IMR-90 (cell line): ENCODE measurements around the gene TRAPPC10. TPM values are rescaled to one million over a fixed set of nuclear protein-coding genes. Genes with fewer than 3 reads are reported as not detected.
A peak's percentile ranks its signal among the peaks of the same experiment; 100 is the strongest.

ENCODE experiments used
- ATAC-seq: fragments of 200-7000 bp; cut with Tn5 transposase; 2 replicates; pipeline ENCODE4 v1.9.1; 2020; ENCODE audit warnings: low read depth, mild to moderate bottlenecking, moderate library complexity
- BruUV-seq: library from RNA; stranded (reverse); fragments of 400-500 nt; replicated peaks from 2 replicates; lab custom pipeline; 2021; lab: Mats Ljungman, UMichigan
- CTCF ChIA-PET: fragments of 300-600 bp; formaldehyde crosslinking; extraction: SDS; loops from one replicate; lab custom pipeline; 2021; ENCODE audit warnings: antibody characterized with exemption; lab: Yijun Ruan, JAX
- POLR2A ChIA-PET: fragments of 300-600 bp; sonication (Branson Sonifier 250); formaldehyde crosslinking; loops from one replicate; lab custom pipeline; 2022; ENCODE audit warnings: antibody characterized with exemption; ENCODE audit not compliant: unreplicated experiment; lab: Charles Lee
- DNase-seq: peaks from one replicate; pipeline ENCODE4 v3.0.0; 2013
- H2AFZ ChIP-seq: replicated peaks from 2 replicates; pipeline ENCODE3; 2013; ENCODE audit warnings: low read length, mild to moderate bottlenecking; ENCODE audit not compliant: poor library complexity
- H2AK5ac ChIP-seq: 2 replicates; pipeline ENCODE4 v1.6.1; 2013; ENCODE audit warnings: low read depth, low read length, inconsistent platforms
- H2AK9ac ChIP-seq: replicated peaks from 2 replicates; pipeline ENCODE3; 2013; ENCODE audit warnings: mild to moderate bottlenecking, low read depth, low read length, moderate library complexity; ENCODE audit not compliant: poor library complexity
- H2BK120ac ChIP-seq: 2 replicates; pipeline ENCODE4 v1.6.1; 2013; ENCODE audit warnings: low read depth, low read length, inconsistent platforms
- H2BK15ac ChIP-seq: 3 replicates; pipeline ENCODE4 v1.6.1; 2013; ENCODE audit warnings: low read depth, low read length, inconsistent platforms
- H2BK20ac ChIP-seq: 2 replicates; pipeline ENCODE4 v1.6.1; 2013; ENCODE audit warnings: low read depth, mild to moderate bottlenecking, inconsistent platforms, low read length, moderate library complexity
- H2BK5ac ChIP-seq: 2 replicates; pipeline ENCODE4 v1.6.1; 2013; ENCODE audit warnings: mild to moderate bottlenecking, low read depth, low read length, inconsistent platforms; ENCODE audit not compliant: poor library complexity, severe bottlenecking
- H3K14ac ChIP-seq: replicated peaks from 2 replicates; pipeline ENCODE4 v1.6.1; 2013; ENCODE audit warnings: low read depth, low read length, inconsistent platforms
- H3K18ac ChIP-seq: 2 replicates; pipeline ENCODE4 v1.6.1; 2013; ENCODE audit warnings: low read depth, low read length, control low read depth
- H3K23ac ChIP-seq: 2 replicates; pipeline ENCODE4 v1.6.1; 2013; ENCODE audit warnings: low read depth, low read length, inconsistent platforms
- H3K27ac ChIP-seq: 2 replicates; pipeline ENCODE4 v1.5.1; 2013; ENCODE audit warnings: mild to moderate bottlenecking, control low read depth, low read length; ENCODE audit not compliant: insufficient read depth
- H3K27me3 ChIP-seq: 2 replicates; pipeline ENCODE4 v1.6.1; 2013; ENCODE audit warnings: low read length; ENCODE audit not compliant: control insufficient read depth, insufficient read depth
- H3K36me3 ChIP-seq: 2 replicates; pipeline ENCODE4 v1.6.1; 2013; ENCODE audit warnings: low read length, mixed read lengths; ENCODE audit not compliant: control insufficient read depth, insufficient read depth
- H3K4ac ChIP-seq: 2 replicates; pipeline ENCODE4 v1.6.1; 2013; ENCODE audit warnings: low read depth, low read length, inconsistent platforms
- H3K4me1 ChIP-seq: 2 replicates; pipeline ENCODE4 v1.6.1; 2013; ENCODE audit warnings: low read length, mixed read lengths; ENCODE audit not compliant: control insufficient read depth, insufficient read depth
- H3K4me2 ChIP-seq: 2 replicates; pipeline ENCODE4 v1.6.1; 2013; ENCODE audit warnings: low read depth, mild to moderate bottlenecking, control low read depth, low read length, moderate library complexity
- H3K4me3 ChIP-seq: 2 replicates; pipeline ENCODE4 v1.5.1; 2013; ENCODE audit warnings: low read depth, mild to moderate bottlenecking, control low read depth, low read length, moderate library complexity; ENCODE audit not compliant: insufficient read depth
- H3K56ac ChIP-seq: 2 replicates; pipeline ENCODE4 v1.6.1; 2013; ENCODE audit warnings: low read length, inconsistent platforms; ENCODE audit not compliant: insufficient read depth; ENCODE audit errors: extremely low read depth
- H3K79me1 ChIP-seq, 2 experiments: 2 replicates each; pipeline ENCODE4 v1.6.1; 2013; ENCODE audit warnings: low read length in 2 of 2, inconsistent platforms in 1 of 2, low read depth in 1 of 2
- H3K9ac ChIP-seq: 2 replicates; pipeline ENCODE4 v1.6.1; 2013; ENCODE audit warnings: low read depth, low read length, control low read depth
- H3K9me1 ChIP-seq: 2 replicates; pipeline ENCODE4 v1.6.1; 2013; ENCODE audit warnings: low read length, inconsistent platforms; ENCODE audit not compliant: insufficient read depth
- H3K9me3 ChIP-seq: 2 replicates; pipeline ENCODE4 v1.6.1; 2013; ENCODE audit warnings: low read length; ENCODE audit not compliant: control insufficient read depth, insufficient read depth
- H4K20me1 ChIP-seq: 2 replicates; pipeline ENCODE4 v1.6.1; 2013; ENCODE audit warnings: low read length, inconsistent platforms; ENCODE audit not compliant: insufficient read depth
- H4K5ac ChIP-seq: 2 replicates; pipeline ENCODE4 v1.6.1; 2013; ENCODE audit warnings: mild to moderate bottlenecking, low read depth, low read length, control low read depth
- H4K8ac ChIP-seq, 2 experiments: 2 replicates each; pipeline ENCODE4 v1.6.1; 2013; ENCODE audit warnings: low read depth in 2 of 2, low read length in 2 of 2, control low read depth in 1 of 2, inconsistent platforms in 1 of 2
- H4K91ac ChIP-seq: 2 replicates; pipeline ENCODE4 v1.6.1; 2013; ENCODE audit warnings: low read depth, low read length, inconsistent platforms; ENCODE audit not compliant: insufficient read depth
- MAFK ChIP-seq: IDR thresholded peaks from 2 replicates; pipeline ENCODE4 v1.6.1; 2012; ENCODE audit warnings: low read depth, low read length, improper control_type of control experiment
- MAZ ChIP-seq: IDR thresholded peaks from 2 replicates; pipeline ENCODE4 v1.6.1; 2012; ENCODE audit warnings: low read depth, mild to moderate bottlenecking, low read length, improper control_type of control experiment, moderate library complexity, borderline replicate concordance
- MXI1 ChIP-seq: IDR thresholded peaks from 2 replicates; pipeline ENCODE4 v1.6.1; 2012; ENCODE audit warnings: low read depth, mild to moderate bottlenecking, low read length, moderate library complexity, borderline replicate concordance
- RFX5 ChIP-seq: IDR thresholded peaks from 2 replicates; pipeline ENCODE4 v1.8.0; 2012; ENCODE audit warnings: low read depth, mild to moderate bottlenecking, low read length, moderate library complexity
- WGBS, 2 experiments: methylation state at CpG; one replicate each; pipeline versions ENCODE4 v1.1.5 to v1.1.7; 2013; ENCODE audit warnings: missing lambda C conversion rate in 2 of 2; ENCODE audit not compliant: insufficient read length in 1 of 2; ENCODE audit errors: extremely low coverage in 2 of 2; 5-methylcytosine and 5-hydroxymethylcytosine counted together
- dilution Hi-C: fragments of 300-500 bp; cut with HindIII; formaldehyde crosslinking; loops from one replicate; pipeline ENCODE4 v1.14.3; 2018; ENCODE audit warnings: low sequenced_read_pairs; ENCODE audit not compliant: unreplicated experiment
- in situ Hi-C: fragments of 300-500 bp; cut with MboI; formaldehyde crosslinking; loops from 3 replicates; pipeline ENCODE4 v1.14.3; 2019; ENCODE audit warnings: low sequenced_read_pairs, inconsistent platforms, mixed read lengths
- intact Hi-C: fragments of 100-400 bp; cut with micrococcal nuclease; formaldehyde crosslinking; loops from 2 replicates; pipeline ENCODE4 v1.10.0; 2022
- polyA plus RNA-seq, 3 experiments: library from polyadenylated mRNA; depleted of rRNA; stranded (reverse); fragments of >200 nt; gene quantifications; 2 replicates each; pipeline ENCODE4 v1.2.3, GENCODE V29; 2012; ENCODE audit warnings: low replicate concordance in 1 of 3
- total RNA-seq: library from RNA; depleted of rRNA; stranded (reverse); fragments of >200 nt; gene quantifications from 2 replicates; pipeline ENCODE4 v1.2.3, GENCODE V29; 2012
- TF ChIP-seq, protein P1 (sequence below): fragments of 150-350 bp; IDR thresholded peaks from 2 replicates; pipeline ENCODE4 v1.6.1; 2017; ENCODE audit warnings: mild to moderate bottlenecking, antibody characterized with exemption, low read length, low read depth

Gene TRAPPC10
- total and polyA plus RNA-seq, 2 of the 4 experiments (the other 2 are of a cell fraction) = 17.8 to 18.1 TPM

- Histone ChIP-seq H3K9ac (no peak overlapping the region), H2AK5ac (no peak overlapping the region), H3K23ac (no peak overlapping the region), H3K56ac (no peak overlapping the region), H4K20me1 (peaks cover 18% of the 10 kb centered on the region), H3K79me1 (peaks cover 27 to 66% of the 10 kb centered on the region in 2 experiments), H3K9me3 (no peaks in the 10 kb centered on the region), H2AFZ (no peak overlapping the region), H3K14ac (no peak overlapping the region), H3K27ac (no peak overlapping the region), H3K9me1 (peaks cover 16% of the 10 kb centered on the region), H3K4me1 (peaks cover 7% of the 10 kb centered on the region; the same call in 1 of the 2 replicates), H3K4me3 (no peak overlapping the region), H2BK120ac (no peak overlapping the region), H4K8ac (no peak overlapping the region), H3K4ac (no peak overlapping the region), H2BK20ac (no peak overlapping the region), H4K91ac (no peak overlapping the region), H4K5ac (no peak overlapping the region), H2BK5ac (no peak overlapping the region), H2AK9ac (peak overlapping the region; percentile 62), H2BK15ac (no peak overlapping the region), H3K27me3 (no peaks in the 10 kb centered on the region), H3K4me2 (no peak overlapping the region), H3K18ac (no peak overlapping the region), H3K36me3 (peaks cover 4% of the 10 kb centered on the region)
- in situ Hi-C loops (no loop called here), dilution Hi-C loops (no loop called here), intact Hi-C loops (no loop called here)
- no peak for DNase-seq
- ChIA-PET CTCF (no interaction called here), POLR2A (no interaction called here)
- no peak for TF ChIP-seq MAFK
- no peak for TF ChIP-seq MXI1
- TF ChIP-seq, protein P1, sequence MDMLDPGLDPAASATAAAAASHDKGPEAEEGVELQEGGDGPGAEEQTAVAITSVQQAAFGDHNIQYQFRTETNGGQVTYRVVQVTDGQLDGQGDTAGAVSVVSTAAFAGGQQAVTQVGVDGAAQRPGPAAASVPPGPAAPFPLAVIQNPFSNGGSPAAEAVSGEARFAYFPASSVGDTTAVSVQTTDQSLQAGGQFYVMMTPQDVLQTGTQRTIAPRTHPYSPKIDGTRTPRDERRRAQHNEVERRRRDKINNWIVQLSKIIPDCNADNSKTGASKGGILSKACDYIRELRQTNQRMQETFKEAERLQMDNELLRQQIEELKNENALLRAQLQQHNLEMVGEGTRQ = no peak
- no peak for TF ChIP-seq RFX5
- TF ChIP-seq MAZ = no peak
- WGBS, 2 experiments = 94% methylated on average over 12 of the region's 18 CpGs; no CpG with 5 or more reads in 1 of the 2 experiments
- ATAC-seq = no peak
- BruUV-seq = no TSS peak
Observed at GRCh38 chr21:44046734-44047133, 34.6 kb downstream of the TRAPPC10 start.
